Central memory CD8-positive, alpha-beta T cell (primary cell): ENCODE data around the gene RAPGEF4.

Experiments
- ATAC-seq: fragments of 150-1000 bp; cut with Tn5 transposase; replicated peaks from 2 replicates; pipeline ENCODE4 v1.10.0; 2022; ENCODE audit warnings: mild to moderate bottlenecking, moderate FRiP score, moderate number of reproducible peaks; ENCODE audit not compliant: poor library complexity, severe bottlenecking; ENCODE audit errors: extremely low read depth
- DNase-seq, 2 donors: peaks; one replicate each; pipeline ENCODE4 v3.0.0; 2021; ENCODE audit warnings: low spot score in 2 of 2
- H3K27ac Mint-ChIP-seq: one replicate; pipeline ENCODE4 v1.8.0; 2022; ENCODE audit warnings: low read depth, mild to moderate bottlenecking, moderate library complexity, mixed read lengths
- H3K27me3 Mint-ChIP-seq: one replicate; pipeline ENCODE4 v1.8.0; 2022; ENCODE audit warnings: mixed read lengths
- H3K36me3 Mint-ChIP-seq: one replicate; pipeline ENCODE4 v1.8.0; 2022; ENCODE audit warnings: mild to moderate bottlenecking, moderate library complexity, mixed read lengths; ENCODE audit not compliant: insufficient read depth
- H3K4me1 Mint-ChIP-seq: one replicate; pipeline ENCODE4 v1.8.0; 2022; ENCODE audit warnings: mixed read lengths
- H3K4me3 Mint-ChIP-seq: one replicate; pipeline ENCODE4 v1.8.0; 2022; ENCODE audit warnings: mild to moderate bottlenecking, moderate library complexity, mixed read lengths
- H3K9me3 Mint-ChIP-seq: one replicate; pipeline ENCODE4 v1.8.0; 2022; ENCODE audit warnings: mixed read lengths

The RAPGEF4 gene

GRCh38 chr2:172822585-172822984 is 86.9 kb downstream of the RAPGEF4 start:
- Mint-ChIP-seq H3K9me3 (no peaks in the 10 kb centered on the region), H3K4me1 (no peaks in the 10 kb centered on the region), H3K27me3 (peaks cover 44% of the 10 kb centered on the region), H3K27ac (no peak overlapping the region), H3K36me3 (no peaks in the 10 kb centered on the region), H3K4me3 (no peak overlapping the region)
- no peak for ATAC-seq
- no peak for DNase-seq

GRCh38 chr2:172823261-172823850 is 87.7 kb downstream of the RAPGEF4 start:
- Mint-ChIP-seq H3K27me3 (peaks cover 44% of the 10 kb centered on the region), H3K4me1 (no peaks in the 10 kb centered on the region), H3K36me3 (no peaks in the 10 kb centered on the region), H3K4me3 (no peak overlapping the region), H3K27ac (no peak overlapping the region), H3K9me3 (no peaks in the 10 kb centered on the region)
- no peak for DNase-seq
- no peak for ATAC-seq

- H3K4me1 Mint-ChIP-seq, result no peaks in the 10 kb centered on the region
- ATAC-seq, result no peak
These were observed 90.9 kb downstream of the RAPGEF4 start for GRCh38 chr2:172826522-172826921.

GRCh38 chr2:172829229-172829628 is 93.6 kb downstream of the RAPGEF4 start:
- no peak for DNase-seq
- Mint-ChIP-seq H3K4me1 (no peaks in the 10 kb centered on the region), H3K27ac (no peak overlapping the region), H3K9me3 (no peaks in the 10 kb centered on the region), H3K36me3 (no peaks in the 10 kb centered on the region), H3K27me3 (peaks cover 16% of the 10 kb centered on the region), H3K4me3 (no peak overlapping the region)
- no peak for ATAC-seq

More at GRCh38 chr2:172826522-172826921, 90.9 kb downstream of the RAPGEF4 start:
- Mint-ChIP-seq H3K27ac (no peak overlapping the region), H3K27me3 (peaks cover 43% of the 10 kb centered on the region), H3K36me3 (no peaks in the 10 kb centered on the region), H3K9me3 (no peaks in the 10 kb centered on the region), H3K4me3 (no peak overlapping the region)
- no peak for DNase-seq

GRCh38 chr2:172830482-172830881 is 94.8 kb downstream of the RAPGEF4 start:
- Mint-ChIP-seq H3K4me3 (no peak overlapping the region), H3K9me3 (no peaks in the 10 kb centered on the region), H3K4me1 (no peaks in the 10 kb centered on the region), H3K27me3 (peaks cover 10% of the 10 kb centered on the region), H3K27ac (no peak overlapping the region), H3K36me3 (no peaks in the 10 kb centered on the region)
- DNase-seq (no peak), ATAC-seq (no peak)

GRCh38 chr2:172833898-172834297 is 98.3 kb downstream of the RAPGEF4 start:
- no peaks in the 10 kb centered on the region for H3K9me3 Mint-ChIP-seq
- ATAC-seq, result no peak
- DNase-seq, result no peak

GRCh38 chr2:172834881-172835280 is 99.2 kb downstream of the RAPGEF4 start:
- Mint-ChIP-seq H3K27me3 (peaks cover 39% of the 10 kb centered on the region), H3K4me3 (no peak overlapping the region), H3K36me3 (no peaks in the 10 kb centered on the region), H3K4me1 (no peaks in the 10 kb centered on the region), H3K9me3 (no peaks in the 10 kb centered on the region), H3K27ac (no peak overlapping the region)
- no peak for DNase-seq
- no peak for ATAC-seq

More at GRCh38 chr2:172833898-172834297, 98.3 kb downstream of the RAPGEF4 start:
- peaks cover 30% of the 10 kb centered on the region for H3K27me3 Mint-ChIP-seq
- no peaks in the 10 kb centered on the region for H3K36me3 Mint-ChIP-seq
- H3K4me1 Mint-ChIP-seq, result no peaks in the 10 kb centered on the region
- H3K27ac Mint-ChIP-seq, result no peak overlapping the region
- H3K4me3 Mint-ChIP-seq, result no peak overlapping the region

GRCh38 chr2:172836347-172836821 is 100.7 kb downstream of the RAPGEF4 start:
- Mint-ChIP-seq H3K36me3 (no peaks in the 10 kb centered on the region), H3K4me1 (no peaks in the 10 kb centered on the region), H3K4me3 (no peak overlapping the region), H3K27ac (no peak overlapping the region), H3K27me3 (peaks cover 47% of the 10 kb centered on the region), H3K9me3 (no peaks in the 10 kb centered on the region)
- ATAC-seq (peak; percentile 54), DNase-seq (no peak)

- H3K4me3 Mint-ChIP-seq, result no peak overlapping the region
- ATAC-seq (no peak), DNase-seq (no peak)
- H3K27ac Mint-ChIP-seq, result no peak overlapping the region
- H3K4me1 Mint-ChIP-seq, result no peaks in the 10 kb centered on the region
- peaks cover 51% of the 10 kb centered on the region for H3K27me3 Mint-ChIP-seq
- no peaks in the 10 kb centered on the region for H3K9me3 Mint-ChIP-seq
- H3K36me3 Mint-ChIP-seq, result no peaks in the 10 kb centered on the region
These were observed 101.2 kb downstream of the RAPGEF4 start for GRCh38 chr2:172836827-172837226.

- Mint-ChIP-seq H3K4me3 (no peak overlapping the region), H3K27ac (no peak overlapping the region), H3K36me3 (no peaks in the 10 kb centered on the region), H3K9me3 (no peaks in the 10 kb centered on the region), H3K27me3 (peaks cover 67% of the 10 kb centered on the region), H3K4me1 (no peaks in the 10 kb centered on the region)
- DNase-seq (no peak), ATAC-seq (no peak)
These were observed 103.8 kb downstream of the RAPGEF4 start for GRCh38 chr2:172839446-172839845.

- no peak for DNase-seq
- H3K4me1 Mint-ChIP-seq, result no peaks in the 10 kb centered on the region
These were observed 107.0 kb downstream of the RAPGEF4 start for GRCh38 chr2:172842511-172843265.

GRCh38 chr2:172843266-172843582 is 107.6 kb downstream of the RAPGEF4 start:
- DNase-seq (no peak), ATAC-seq (no peak)
- Mint-ChIP-seq H3K27me3 (peaks cover 61% of the 10 kb centered on the region), H3K36me3 (peaks cover under 1% of the 10 kb centered on the region), H3K4me3 (no peak overlapping the region), H3K9me3 (no peaks in the 10 kb centered on the region), H3K27ac (no peak overlapping the region), H3K4me1 (no peaks in the 10 kb centered on the region)

More at GRCh38 chr2:172842511-172843265, 107.0 kb downstream of the RAPGEF4 start:
- no peak overlapping the region for H3K27ac Mint-ChIP-seq
- H3K27me3 Mint-ChIP-seq, result peaks cover 66% of the 10 kb centered on the region
- H3K4me3 Mint-ChIP-seq, result no peak overlapping the region
- no peaks in the 10 kb centered on the region for H3K9me3 Mint-ChIP-seq
- ATAC-seq, result no peak
- no peaks in the 10 kb centered on the region for H3K36me3 Mint-ChIP-seq
